ENCODE measurements around the gene ZDHHC24. TPM values are rescaled to one million over a fixed set of nuclear protein-coding genes. Genes with fewer than 3 reads are reported as not detected.
A peak's percentile ranks its signal among the peaks of the same experiment; 100 is the strongest.

Gene ZDHHC24
- total and polyA plus RNA-seq, 5 donors: 6.3 to 7.8 (median 7.3) TPM

DNA sequence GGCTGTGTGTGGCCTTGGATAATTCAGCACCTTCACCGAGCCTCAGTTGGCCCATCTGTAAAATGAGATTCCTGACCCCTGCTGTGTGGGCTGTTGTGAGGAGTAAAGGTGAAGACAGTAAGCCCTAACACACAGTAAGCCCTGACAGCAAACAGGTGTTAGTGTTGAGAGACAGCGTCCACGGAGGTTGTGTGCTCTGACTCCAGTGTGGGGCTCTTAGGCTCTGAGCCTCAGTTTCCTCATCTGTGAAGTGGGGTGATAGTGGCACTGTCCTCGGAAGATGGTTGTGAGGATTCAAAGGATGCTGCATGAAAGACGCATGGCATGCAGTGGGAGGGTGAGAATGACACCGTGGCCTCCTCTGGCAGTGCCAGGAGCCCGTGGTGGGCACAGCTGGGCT lies 51.4 kb downstream of the ZDHHC24 start:
- Histone ChIP-seq H3K27ac (ENCODE audit: low read length) (no peak overlapping the region), H3K27me3 (ENCODE audit: control insufficient read depth, insufficient read depth) (no peaks in the 10 kb centered on the region), H3K4me3 (ENCODE audit: low read length) (no peak overlapping the region), H3K4me1 (ENCODE audit: control insufficient read depth, insufficient read depth, low read length) (no peaks in the 10 kb centered on the region), H3K9me3 (ENCODE audit: control insufficient read depth, low read length) (no peaks in the 10 kb centered on the region)
- DNase-seq (no peak), ATAC-seq (no peak)
- intact Hi-C loops (cut with DNase I): no loop called here
- 94% methylated on average over 7 of the region's 7 CpGs for WGBS

DNA sequence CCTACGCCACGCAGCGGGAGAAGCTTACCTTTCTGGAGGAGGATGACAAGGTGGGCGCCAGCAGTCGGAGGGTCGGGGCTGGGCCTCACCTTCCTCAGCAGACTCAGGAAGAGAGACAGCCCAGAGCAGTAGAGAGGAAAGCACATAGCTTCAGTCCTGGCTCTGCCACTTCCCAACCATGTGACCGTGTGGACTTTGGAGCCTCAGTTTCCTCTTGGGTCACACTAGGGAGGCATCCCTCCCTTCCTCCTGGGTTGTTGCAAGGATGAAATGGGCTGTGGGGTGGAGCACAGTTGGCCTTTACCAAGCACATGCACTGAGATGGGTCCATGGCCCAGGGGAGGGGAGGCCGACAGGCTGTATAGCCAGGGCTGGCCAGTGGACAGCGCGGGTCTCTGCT lies 52.7 kb downstream of the ZDHHC24 start:
- Histone ChIP-seq H3K27me3 (ENCODE audit: control insufficient read depth, insufficient read depth) (no peaks in the 10 kb centered on the region), H3K9me3 (ENCODE audit: control insufficient read depth, low read length) (no peaks in the 10 kb centered on the region), H3K4me1 (ENCODE audit: control insufficient read depth, insufficient read depth, low read length) (no peaks in the 10 kb centered on the region), H3K4me3 (ENCODE audit: low read length) (no peak overlapping the region), H3K27ac (ENCODE audit: low read length) (no peak overlapping the region)
- WGBS: 95% methylated on average over 10 of the region's 10 CpGs
- intact Hi-C loops (cut with DNase I): no loop called here
- ATAC-seq (no peak), DNase-seq (no peak)

DNA sequence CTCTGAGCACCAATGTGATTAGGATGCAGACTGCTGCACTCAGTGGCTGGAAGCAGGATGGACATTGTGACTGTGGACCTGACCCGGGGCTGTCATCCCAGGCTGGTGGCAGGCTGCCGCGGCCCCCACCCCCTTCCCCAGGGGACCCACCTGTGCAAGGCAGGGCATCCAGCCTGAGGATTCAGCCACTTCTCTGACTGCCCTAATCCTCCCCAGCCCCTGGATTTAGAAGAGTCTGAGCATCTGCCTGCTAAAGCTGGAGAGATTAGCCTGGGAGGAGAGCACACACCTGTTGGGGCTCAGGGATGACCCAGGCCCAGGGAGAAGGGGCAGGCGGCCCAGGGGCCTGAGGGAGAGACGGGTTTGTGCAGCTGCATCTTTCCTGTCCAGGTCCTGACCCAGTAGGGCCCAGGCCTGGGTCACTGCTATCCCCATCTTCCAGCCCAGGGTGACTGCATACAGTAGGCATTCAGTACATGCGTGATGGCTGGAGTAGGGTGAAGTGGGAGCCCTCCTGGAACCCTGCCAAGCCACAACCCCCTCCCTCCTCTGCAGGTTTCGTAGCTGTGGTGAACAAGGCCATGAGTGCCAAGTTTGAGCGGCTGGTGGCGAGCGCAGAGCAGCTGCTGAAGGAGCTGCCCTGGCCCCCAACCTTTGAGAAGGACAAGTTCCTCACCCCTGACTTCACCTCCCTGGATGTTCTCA lies 53.5 kb downstream of the ZDHHC24 start:
- intact Hi-C loops (cut with DNase I): no loop called here

DNA sequence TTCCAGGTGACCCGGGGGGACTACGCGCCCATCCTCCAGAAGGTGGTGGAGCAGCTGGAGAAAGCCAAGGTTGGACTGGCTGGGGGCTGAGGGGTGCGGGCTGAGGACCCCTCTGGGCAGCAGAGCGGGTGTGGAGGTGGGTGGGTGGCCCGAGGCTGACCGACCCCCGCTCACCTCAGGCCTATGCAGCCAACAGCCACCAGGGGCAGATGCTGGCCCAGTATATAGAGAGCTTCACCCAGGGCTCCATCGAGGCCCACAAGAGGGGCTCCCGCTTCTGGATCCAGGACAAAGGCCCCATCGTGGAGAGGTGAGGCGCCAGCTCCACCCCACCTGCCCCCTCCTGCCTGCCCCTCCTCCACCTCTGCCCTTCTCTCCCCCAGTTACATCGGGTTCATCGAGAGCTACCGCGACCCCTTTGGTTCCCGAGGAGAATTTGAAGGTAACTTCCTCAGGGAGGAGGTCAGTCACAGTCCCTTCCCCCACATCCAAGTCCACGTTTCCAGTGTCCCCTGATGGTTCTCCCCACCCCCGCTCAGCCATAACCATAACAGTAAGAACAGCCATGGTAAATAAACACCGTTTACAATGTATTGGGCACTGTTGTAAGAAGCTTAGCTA lies 54.4 kb downstream of the ZDHHC24 start:
- ATAC-seq (no peak), DNase-seq (peak in 1 of 3 donors; percentile 40)
- Histone ChIP-seq H3K4me3 (ENCODE audit: low read length) (no peak overlapping the region), H3K27me3 (ENCODE audit: control insufficient read depth, insufficient read depth) (no peaks in the 10 kb centered on the region), H3K9me3 (ENCODE audit: control insufficient read depth, low read length) (no peaks in the 10 kb centered on the region), H3K27ac (ENCODE audit: low read length) (no peak overlapping the region), H3K4me1 (ENCODE audit: control insufficient read depth, insufficient read depth, low read length) (no peaks in the 10 kb centered on the region)
- intact Hi-C loops (cut with DNase I): no loop called here
- WGBS: 68% methylated on average over 20 of the region's 20 CpGs

More for the DNA sequence above, 53.5 kb downstream of the ZDHHC24 start:
- 88% methylated on average over 10 of the region's 10 CpGs for WGBS
- Histone ChIP-seq H3K27ac (ENCODE audit: low read length) (no peak overlapping the region), H3K27me3 (ENCODE audit: control insufficient read depth, insufficient read depth) (no peaks in the 10 kb centered on the region), H3K4me1 (ENCODE audit: control insufficient read depth, insufficient read depth, low read length) (no peaks in the 10 kb centered on the region), H3K4me3 (ENCODE audit: low read length) (no peak overlapping the region), H3K9me3 (ENCODE audit: control insufficient read depth, low read length) (no peaks in the 10 kb centered on the region)
- no peak for ATAC-seq
- no peak for DNase-seq

DNA sequence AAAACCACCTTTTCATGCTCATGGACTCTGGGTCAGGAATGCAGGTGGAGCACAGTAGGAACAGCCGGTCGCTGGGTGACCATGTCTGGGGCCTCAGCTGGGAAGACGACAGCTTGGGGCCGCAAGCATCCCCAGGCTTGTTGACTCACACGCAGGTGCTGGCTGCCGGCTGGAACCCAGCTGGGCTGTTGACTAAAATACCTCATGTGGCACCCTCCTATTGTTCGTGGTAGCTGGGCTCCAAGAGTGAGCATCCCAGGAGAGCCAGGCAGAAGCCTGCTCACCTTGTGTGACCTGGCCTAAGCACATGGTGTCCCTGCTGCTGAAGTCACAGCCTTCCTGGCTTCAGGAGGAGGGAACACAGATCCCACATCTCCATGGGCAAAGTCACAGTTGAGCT lies 56.2 kb downstream of the ZDHHC24 start:
- DNase-seq (no peak), ATAC-seq (no peak)
- Histone ChIP-seq H3K4me3 (ENCODE audit: low read length) (no peak overlapping the region), H3K27me3 (ENCODE audit: control insufficient read depth, insufficient read depth) (no peaks in the 10 kb centered on the region), H3K4me1 (ENCODE audit: control insufficient read depth, insufficient read depth, low read length) (no peaks in the 10 kb centered on the region), H3K27ac (ENCODE audit: low read length) (no peak overlapping the region), H3K9me3 (ENCODE audit: control insufficient read depth, low read length) (no peaks in the 10 kb centered on the region)
- 85% methylated on average over 7 of the region's 7 CpGs for WGBS
- intact Hi-C loops (cut with DNase I): no loop called here

DNA sequence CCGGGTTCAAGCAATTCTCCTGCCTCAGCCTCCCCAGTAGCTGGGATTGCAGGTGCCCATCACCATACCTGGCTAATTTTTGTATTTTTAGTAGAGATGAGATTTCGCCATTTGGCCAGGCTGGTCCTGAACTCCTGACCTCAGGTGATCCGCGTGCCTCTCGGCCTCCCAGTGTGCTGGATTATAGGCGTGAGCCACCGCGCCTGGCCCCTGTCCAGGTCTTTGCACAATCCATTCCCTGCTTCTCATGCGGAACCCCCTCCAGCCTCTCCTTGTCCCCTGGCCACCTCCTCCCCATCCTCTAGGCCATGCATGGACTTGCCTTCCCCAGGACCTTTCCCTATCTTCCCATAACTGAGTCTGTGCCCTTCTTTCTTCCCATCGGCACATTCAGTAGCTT lies 56.9 kb downstream of the ZDHHC24 start:
- Histone ChIP-seq H3K9me3 (ENCODE audit: control insufficient read depth, low read length) (no peaks in the 10 kb centered on the region), H3K27ac (ENCODE audit: low read length) (no peak overlapping the region), H3K4me3 (ENCODE audit: low read length) (no peak overlapping the region), H3K27me3 (ENCODE audit: control insufficient read depth, insufficient read depth) (no peaks in the 10 kb centered on the region), H3K4me1 (ENCODE audit: control insufficient read depth, insufficient read depth, low read length) (no peaks in the 10 kb centered on the region)
- intact Hi-C loops (cut with DNase I): no loop called here
- ATAC-seq (no peak), DNase-seq (no peak)
- WGBS: 93% methylated on average over 10 of the region's 10 CpGs

DNA sequence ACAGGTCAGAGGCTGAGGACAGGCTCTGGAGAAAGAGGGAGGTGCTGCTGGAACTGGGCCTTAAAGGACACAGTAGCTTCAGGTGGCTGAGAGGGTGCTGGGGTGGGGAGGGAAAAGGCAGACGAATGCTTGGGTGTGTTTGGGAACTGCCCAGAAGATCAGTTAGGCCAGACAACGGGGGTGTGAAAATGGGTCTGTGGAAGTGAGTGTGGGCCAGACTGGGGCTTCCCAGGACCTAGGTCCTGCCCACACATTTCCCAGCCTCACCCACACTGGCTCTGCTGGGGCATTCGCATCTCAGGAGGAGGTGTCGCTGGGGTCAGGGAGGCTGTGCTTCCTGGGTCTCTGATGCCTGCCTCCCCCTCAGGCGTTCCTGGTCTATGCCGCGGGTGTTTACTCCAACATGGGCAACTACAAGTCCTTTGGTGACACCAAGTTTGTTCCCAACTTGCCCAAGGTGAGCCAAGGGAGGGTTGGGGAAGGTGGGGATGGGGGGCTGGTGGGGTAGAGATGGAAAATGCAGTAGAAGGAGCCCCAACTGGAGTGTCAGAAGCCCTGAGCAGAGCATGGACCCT lies 61.0 kb downstream of the ZDHHC24 start:
- H3K9me3 ChIP-seq (ENCODE audit: control insufficient read depth, low read length): no peaks in the 10 kb centered on the region
- H3K27ac ChIP-seq (ENCODE audit: low read length): no peak overlapping the region
- no peaks in the 10 kb centered on the region for H3K4me1 ChIP-seq (ENCODE audit: control insufficient read depth, insufficient read depth, low read length)
- 85% methylated on average over 7 of the region's 7 CpGs for WGBS
- no peaks in the 10 kb centered on the region for H3K27me3 ChIP-seq (ENCODE audit: control insufficient read depth, insufficient read depth)
- no peak for ATAC-seq
- H3K4me3 ChIP-seq (ENCODE audit: low read length): no peak overlapping the region
- no peak for DNase-seq
- intact Hi-C loops (cut with DNase I): no loop called here

DNA sequence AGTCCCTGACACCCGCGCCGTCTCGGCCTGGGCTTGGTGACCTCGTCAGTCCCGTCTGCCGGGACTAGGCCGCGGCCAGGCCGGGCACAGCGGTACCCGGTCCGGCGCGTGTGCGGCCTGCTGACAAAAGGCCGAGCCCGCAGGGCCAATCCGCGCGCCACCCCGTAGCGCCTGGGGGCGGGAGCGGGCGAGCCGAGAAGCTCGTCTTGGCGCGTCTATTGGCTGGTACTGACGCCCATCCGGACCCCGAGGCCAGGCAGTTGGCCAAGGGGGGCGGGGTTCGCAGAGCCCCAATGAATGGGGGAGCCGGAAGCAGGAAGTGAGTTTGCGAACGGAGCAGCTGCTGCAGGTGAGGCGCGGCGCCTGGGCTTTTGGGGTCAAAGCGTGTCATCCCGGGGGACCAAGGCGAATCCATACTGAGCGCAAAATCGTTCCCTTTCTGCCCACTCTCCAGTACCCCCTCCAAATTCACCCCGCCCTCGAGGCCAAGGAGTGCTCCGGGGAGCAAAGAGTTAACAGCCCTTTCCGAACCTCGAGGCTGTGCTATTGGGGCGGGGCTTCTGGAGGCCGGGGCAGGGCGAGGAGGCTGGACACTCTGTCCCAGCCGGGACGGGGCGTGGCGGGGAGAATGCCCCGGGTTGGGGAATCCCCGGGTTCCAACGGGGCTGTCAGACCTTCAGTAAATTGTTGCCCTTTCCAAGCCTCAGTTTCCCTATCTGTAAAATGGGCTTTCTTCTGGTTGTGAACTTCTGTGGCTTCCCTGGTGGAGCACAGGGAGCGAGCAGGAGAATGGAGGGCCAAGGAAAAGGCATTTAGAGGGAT lies 65.5 kb downstream of the ZDHHC24 start, which contains the start of gene DPP3:
DPP3 (plus strand) TSS at position 318 of the 822 bp plus-strand sequence. CDS start 1,767 bp downstream, outside the sequence.
- H3K27me3 ChIP-seq (ENCODE audit: control insufficient read depth, insufficient read depth): no peaks in the 10 kb centered on the region
- peaks cover 2% of the 10 kb centered on the region for H3K4me1 ChIP-seq (ENCODE audit: control insufficient read depth, insufficient read depth, low read length)
- WGBS: 1% methylated on average over 62 of the region's 62 CpGs
- peak within 1 kb of the TSS; percentile 79 for H3K4me3 ChIP-seq (ENCODE audit: low read length)
- peak within 1 kb of the TSS; percentile 92 for H3K27ac ChIP-seq (ENCODE audit: low read length)
- intact Hi-C loops (cut with DNase I): no loop called here
- ATAC-seq: peak; percentile 96 to 97
- no peaks in the 10 kb centered on the region for H3K9me3 ChIP-seq (ENCODE audit: control insufficient read depth, low read length)
- DNase-seq: peak; percentile 99

DNA sequence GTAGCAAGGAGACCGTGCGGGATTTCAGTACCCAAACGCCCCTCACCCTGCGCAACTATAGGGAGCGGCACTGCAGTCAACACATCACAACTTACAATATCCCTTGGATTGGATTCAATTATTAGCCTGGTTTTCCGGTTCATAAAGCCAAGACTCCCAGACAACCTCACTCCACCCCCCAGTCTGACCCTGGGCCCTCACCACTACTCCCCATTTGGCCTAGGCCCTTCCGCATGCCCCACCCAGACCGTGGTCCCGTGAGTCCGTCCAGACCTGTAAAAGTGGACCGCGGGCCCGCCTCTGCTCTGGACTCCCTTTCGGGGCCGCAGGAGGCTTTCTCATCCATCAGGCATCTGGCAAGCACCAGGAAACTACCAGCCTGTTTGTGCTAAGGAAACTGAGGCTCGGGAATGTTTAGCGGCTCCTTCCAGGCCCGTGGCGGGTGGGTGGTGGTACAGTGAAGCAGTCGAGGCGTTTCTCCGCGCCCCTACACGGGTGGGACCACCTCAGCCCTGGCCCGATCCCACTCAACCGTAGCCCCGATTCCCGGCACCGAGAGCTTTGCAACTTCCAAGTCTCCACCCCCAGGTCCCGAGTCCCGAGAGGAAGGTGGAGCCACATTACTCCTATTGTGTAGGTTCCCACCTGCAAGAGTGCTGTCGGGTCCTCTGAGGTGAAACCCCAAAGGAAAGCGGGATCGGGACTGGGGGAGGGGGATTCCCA lies 66.3 kb downstream of the ZDHHC24 start:
- peaks cover 2% of the 10 kb centered on the region for H3K4me1 ChIP-seq (ENCODE audit: control insufficient read depth, insufficient read depth, low read length)
- H3K27me3 ChIP-seq (ENCODE audit: control insufficient read depth, insufficient read depth): no peaks in the 10 kb centered on the region
- intact Hi-C loops (cut with DNase I): no loop called here
- peak; percentile 37 to 51 for ATAC-seq
- peak overlapping the region; percentile 92 for H3K27ac ChIP-seq (ENCODE audit: low read length)
- peak; percentile 64 to 82 (median 78) for DNase-seq
- no peaks in the 10 kb centered on the region for H3K9me3 ChIP-seq (ENCODE audit: control insufficient read depth, low read length)
- 1% methylated on average over 34 of the region's 34 CpGs for WGBS
- peak overlapping the region; percentile 79 for H3K4me3 ChIP-seq (ENCODE audit: low read length)

DNA sequence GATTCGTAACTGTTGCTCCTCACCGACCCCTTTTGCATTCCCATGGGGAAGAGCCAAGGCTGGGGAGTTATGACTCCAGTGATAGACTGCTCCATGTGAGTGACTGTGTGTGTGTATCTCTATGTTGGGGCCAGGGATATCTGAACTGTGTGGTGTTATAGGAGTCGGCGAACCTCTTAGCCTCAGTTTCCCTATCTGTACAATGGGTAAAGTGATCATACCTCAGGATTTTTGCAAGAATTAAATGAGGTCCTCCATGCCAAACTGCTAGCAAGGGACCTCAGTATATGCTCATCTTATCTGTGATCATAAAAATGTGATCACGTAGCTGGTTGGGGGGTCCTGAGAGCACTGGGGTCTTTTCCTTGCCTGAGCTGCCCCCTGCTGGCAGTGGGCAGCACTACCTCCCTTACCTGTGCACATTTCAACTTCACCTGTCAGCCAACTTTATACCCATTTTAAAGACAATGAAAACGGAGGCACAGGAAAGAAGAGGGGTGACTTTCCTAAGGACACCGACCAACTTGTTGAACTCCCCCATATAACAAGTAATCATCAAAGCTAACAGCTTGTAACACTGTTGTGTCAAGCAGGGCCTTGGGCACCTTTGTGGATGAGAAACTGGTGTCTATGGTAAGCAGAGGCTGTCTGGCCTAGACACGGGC lies 67.0 kb downstream of the ZDHHC24 start:
- DNase-seq (no peak), ATAC-seq (no peak)
- Histone ChIP-seq H3K4me1 (ENCODE audit: control insufficient read depth, insufficient read depth, low read length) (peaks cover 2% of the 10 kb centered on the region), H3K27ac (ENCODE audit: low read length) (no peak overlapping the region), H3K9me3 (ENCODE audit: control insufficient read depth, low read length) (no peaks in the 10 kb centered on the region), H3K4me3 (ENCODE audit: low read length) (peak overlapping the region; percentile 79), H3K27me3 (ENCODE audit: control insufficient read depth, insufficient read depth) (no peaks in the 10 kb centered on the region)
- intact Hi-C loops (cut with DNase I): no loop called here
- 49% methylated on average over 8 of the region's 8 CpGs for WGBS
